Psoas muscle (tissue), 8 donors: ENCODE measurements around the gene CACNB4. TPM values are rescaled to one million over a fixed set of nuclear protein-coding genes. Genes with fewer than 3 reads are reported as not detected.

Experiments
- ATAC-seq, 4 donors: fragments of 200-7000 bp; cut with Tn5 transposase; one replicate each; pipeline ENCODE4 v1.9.1; 2020; ENCODE audit warnings: moderate library complexity in 3 of 4, mild to moderate bottlenecking in 2 of 4
- DNase-seq, 2 donors: peaks; one replicate each; pipeline ENCODE4 v3.0.0-alpha.2; 2020
- H3K27ac ChIP-seq: fragments of 200-600 bp; one replicate; pipeline ENCODE4 v1.8.0; 2022
- H3K27me3 ChIP-seq, 3 donors: fragments of 200-600 bp in 1 of 3; one replicate each; pipeline versions ENCODE4 v1.6.1 to v1.8.0; 2013 to 2022; ENCODE audit warnings: low read length in 2 of 3, mild to moderate bottlenecking in 2 of 3, moderate library complexity in 1 of 3; ENCODE audit not compliant: insufficient read depth in 3 of 3
- H3K36me3 ChIP-seq, 2 donors: fragments of 200-600 bp in 1 of 2; one replicate each; pipeline versions ENCODE4 v1.6.1 to v1.8.0; 2013 to 2022; ENCODE audit warnings: low read depth in 1 of 2, mild to moderate bottlenecking in 1 of 2, moderate library complexity in 1 of 2; ENCODE audit not compliant: insufficient read depth in 1 of 2
- H3K4me1 ChIP-seq: fragments of 200-600 bp; one replicate; pipeline ENCODE4 v1.8.0; 2022
- H3K4me3 ChIP-seq: fragments of 200-600 bp; one replicate; pipeline ENCODE4 v1.8.0; 2022; ENCODE audit warnings: mild to moderate bottlenecking
- H3K9me3 ChIP-seq: fragments of 200-600 bp; one replicate; pipeline ENCODE4 v1.8.0; 2022
- WGBS, 3 donors: extraction: QIAGEN DNeasy Blood & Tissue Kit; methylation state at CpG; one replicate each; pipeline versions ENCODE4 v1.1.6 to v1.1.7; 2013; 5-methylcytosine and 5-hydroxymethylcytosine counted together
- intact Hi-C, 2 donors: fragments of 100-400 bp; cut with DNase I; formaldehyde crosslinking; loops; one replicate each; pipeline versions ENCODE4 v1.11.0 to v1.14.2; 2022
- polyA plus RNA-seq, 3 donors: library from polyadenylated mRNA; stranded (reverse); fragments of 200-250 nt; gene quantifications; one replicate each; pipeline ENCODE4 v1.2.3, GENCODE V29; 2013
- total RNA-seq, 4 donors: library from RNA; stranded (reverse); fragmentation: NEBNext Ultra II Directional in 2 of 4; extraction: Animal tissue kit (Norgen Biotek cat#: 25700) in 2 of 4; gene quantifications; one replicate each; pipeline versions ENCODE4 v1.2.1 to v1.2.4, GENCODE V29; 2021 to 2023
- TF ChIP-seq, protein P1 (sequence below): fragments of 200-600 bp; IDR thresholded peaks from one replicate; pipeline ENCODE4 v1.8.0; 2022; ENCODE audit warnings: antibody characterized with exemption
- donor health status: healthy with polysubstance abuse.
- donor health status: DM: no; HTN: no; CAD: no; lungs with moderate emphysema.
- donor health status: Bipolar disorder and iron deficiency.
- donor health status: healthy.
- donor health status: DM: yes; HTN: yes; CAD: no.
- donor health status: DM: no; HTN: no; CAD: no.
- donor health status: DM: no; HTN: no; CAD: no.
- donor health status: DM: yes; HTN: yes; CAD: no.

CACNB4 gene
- total and polyA plus RNA-seq, 7 donors, result 0.10 to 1.1 (median 0.21) TPM

GRCh38 chr2:151843691-151844061 is 255.2 kb downstream of the CACNB4 start:
- Histone ChIP-seq H3K27ac (no peak overlapping the region), H3K4me1 (no peaks in the 10 kb centered on the region), H3K27me3 (no peaks in the 10 kb centered on the region), H3K9me3 (no peaks in the 10 kb centered on the region), H3K36me3 (no peaks in the 10 kb centered on the region), H3K4me3 (no peak overlapping the region)
- WGBS, 3 donors, result 78 to 82% (median 82%) methylated on average over 1 of the region's 1 CpG
- TF ChIP-seq, protein P1, sequence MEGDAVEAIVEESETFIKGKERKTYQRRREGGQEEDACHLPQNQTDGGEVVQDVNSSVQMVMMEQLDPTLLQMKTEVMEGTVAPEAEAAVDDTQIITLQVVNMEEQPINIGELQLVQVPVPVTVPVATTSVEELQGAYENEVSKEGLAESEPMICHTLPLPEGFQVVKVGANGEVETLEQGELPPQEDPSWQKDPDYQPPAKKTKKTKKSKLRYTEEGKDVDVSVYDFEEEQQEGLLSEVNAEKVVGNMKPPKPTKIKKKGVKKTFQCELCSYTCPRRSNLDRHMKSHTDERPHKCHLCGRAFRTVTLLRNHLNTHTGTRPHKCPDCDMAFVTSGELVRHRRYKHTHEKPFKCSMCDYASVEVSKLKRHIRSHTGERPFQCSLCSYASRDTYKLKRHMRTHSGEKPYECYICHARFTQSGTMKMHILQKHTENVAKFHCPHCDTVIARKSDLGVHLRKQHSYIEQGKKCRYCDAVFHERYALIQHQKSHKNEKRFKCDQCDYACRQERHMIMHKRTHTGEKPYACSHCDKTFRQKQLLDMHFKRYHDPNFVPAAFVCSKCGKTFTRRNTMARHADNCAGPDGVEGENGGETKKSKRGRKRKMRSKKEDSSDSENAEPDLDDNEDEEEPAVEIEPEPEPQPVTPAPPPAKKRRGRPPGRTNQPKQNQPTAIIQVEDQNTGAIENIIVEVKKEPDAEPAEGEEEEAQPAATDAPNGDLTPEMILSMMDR, result no peak
- DNase-seq (no peak), ATAC-seq (no peak)
- intact Hi-C loops, result no loop called here

GRCh38 chr2:151842830-151843690 is 255.8 kb downstream of the CACNB4 start:
- intact Hi-C loops, result no loop called here
- no peaks in the 10 kb centered on the region for H3K36me3 ChIP-seq
- H3K4me3 ChIP-seq, result no peak overlapping the region
- no peaks in the 10 kb centered on the region for H3K27me3 ChIP-seq
- DNase-seq (no peak), ATAC-seq (no peak)
- no peaks in the 10 kb centered on the region for H3K9me3 ChIP-seq
- WGBS, 3 donors, result 72 to 76% (median 75%) methylated on average over 8 of the region's 8 CpGs
- TF ChIP-seq, protein P1, result no peak
- H3K4me1 ChIP-seq, result no peaks in the 10 kb centered on the region
- H3K27ac ChIP-seq, result no peak overlapping the region

GRCh38 chr2:151841047-151841424 is 257.8 kb downstream of the CACNB4 start:
- intact Hi-C loops, result no loop called here
- WGBS, 3 donors, result 92 to 94% (median 93%) methylated on average over 2 of the region's 2 CpGs

DNA sequence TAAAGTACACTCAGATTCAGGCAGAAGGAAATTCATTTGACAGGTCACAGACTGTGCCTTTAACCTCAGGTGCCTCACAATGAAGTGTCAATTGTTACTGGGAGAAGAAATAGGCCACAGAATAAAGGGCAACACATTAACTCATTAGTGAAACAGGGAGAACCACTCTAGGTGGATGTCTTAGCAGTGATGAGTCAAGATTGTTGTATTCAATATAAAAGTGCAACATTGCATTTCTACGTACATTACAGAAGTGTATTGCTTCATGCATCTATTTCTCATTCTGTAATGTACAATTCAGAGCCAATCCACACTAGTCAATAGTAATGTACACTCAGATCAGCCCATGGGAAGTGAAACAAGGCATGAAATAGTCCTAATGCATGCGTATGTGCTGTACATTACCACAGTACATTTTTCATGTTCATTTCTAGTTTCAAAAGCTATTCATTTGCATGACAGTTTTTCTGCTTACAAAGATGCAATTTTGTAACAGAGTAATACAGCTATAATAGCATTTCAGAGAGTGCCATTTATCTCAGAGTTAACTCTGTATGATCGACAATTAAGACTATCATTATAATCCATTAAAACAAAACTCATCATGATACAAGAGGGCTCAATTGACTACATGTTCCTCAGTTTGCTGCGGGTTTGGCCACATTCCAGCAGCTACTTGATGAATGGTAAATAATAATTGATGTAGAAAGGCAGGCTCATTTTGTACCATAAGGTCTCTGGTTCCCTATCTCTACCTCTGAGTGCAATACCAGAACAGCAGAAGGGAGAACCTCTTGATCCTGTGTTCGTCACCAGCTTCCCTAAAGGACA is 258.4 kb downstream of the CACNB4 start:
- 88 to 91% (median 90%) methylated on average over 5 of the region's 5 CpGs for WGBS, 3 donors
- intact Hi-C loops, result no loop called here
- no peak overlapping the region for H3K27ac ChIP-seq
- H3K27me3 ChIP-seq, result no peaks in the 10 kb centered on the region
- no peaks in the 10 kb centered on the region for H3K36me3 ChIP-seq
- TF ChIP-seq, protein P1, result no peak
- no peak overlapping the region for H3K4me3 ChIP-seq
- no peak for ATAC-seq
- H3K9me3 ChIP-seq, result no peaks in the 10 kb centered on the region
- no peaks in the 10 kb centered on the region for H3K4me1 ChIP-seq
- no peak for DNase-seq

More at GRCh38 chr2:151841047-151841424, 257.8 kb downstream of the CACNB4 start:
- no peak overlapping the region for H3K4me3 ChIP-seq
- DNase-seq, result no peak
- H3K27ac ChIP-seq, result no peak overlapping the region
- H3K4me1 ChIP-seq, result no peaks in the 10 kb centered on the region
- no peaks in the 10 kb centered on the region for H3K9me3 ChIP-seq
- H3K27me3 ChIP-seq, result no peaks in the 10 kb centered on the region
- TF ChIP-seq, protein P1, result no peak
- ATAC-seq, result no peak
- no peaks in the 10 kb centered on the region for H3K36me3 ChIP-seq
